BJ (cell line): ENCODE measurements around the gene ST6GALNAC6. TPM values are rescaled to one million over a fixed set of nuclear protein-coding genes. Genes with fewer than 3 reads are reported as not detected.
"Not testable (repeated sequence)": the region's sequence is repeated elsewhere in the genome, so short reads cannot be mapped to it uniquely, and the experiment has no call there.

Experiments used
- CTCF ChIA-PET: fragments of 350-600 bp; formaldehyde crosslinking; extraction: SDS; loops from one replicate; lab custom pipeline; 2021; ENCODE audit warnings: antibody characterized with exemption, inconsistent platforms; lab: Yijun Ruan, JAX
- POLR2A ChIA-PET: fragments of 300-600 bp; sonication (Branson Sonifier 250); formaldehyde crosslinking; extraction: SDS; loops from one replicate; lab custom pipeline; 2021; ENCODE audit warnings: antibody characterized with exemption; lab: Charles Lee
- DNase-seq: peaks from one replicate; pipeline ENCODE4 v3.0.0-alpha.2; 2011; ENCODE audit warnings: low read depth
- H3K27me3 ChIP-seq: 2 replicates; pipeline ENCODE4 v1.6.0; 2011; ENCODE audit warnings: low read length; ENCODE audit not compliant: control insufficient read depth, insufficient read depth
- H3K36me3 ChIP-seq: 2 replicates; pipeline ENCODE4 v1.5.1; 2011; ENCODE audit warnings: low read length; ENCODE audit not compliant: control insufficient read depth, insufficient read depth
- H3K4me3 ChIP-seq: 2 replicates; pipeline ENCODE4 v1.5.1; 2011; ENCODE audit warnings: low read depth, mild to moderate bottlenecking, control low read depth, low read length
- CTCF ChIP-seq: IDR thresholded peaks from 2 replicates; pipeline ENCODE4 v1.5.1; 2011; ENCODE audit warnings: low read depth, mild to moderate bottlenecking, control low read depth, inconsistent platforms, low read length, moderate library complexity; ENCODE audit not compliant: insufficient read depth
- polyA plus RNA-seq: library from polyadenylated mRNA; depleted of rRNA; stranded (reverse); fragments of >200 nt; gene quantifications from 2 replicates; pipeline ENCODE4 v1.2.3, GENCODE V29; 2011

Gene ST6GALNAC6
- polyA plus RNA-seq, 1 experiment = 78.3 TPM

- no peak for TF ChIP-seq CTCF
- no peak overlapping the region for H3K4me3 ChIP-seq
- peaks cover 5% of the 10 kb centered on the region; the same call in 1 of the 2 replicates for H3K36me3 ChIP-seq
- ChIA-PET CTCF (interaction anchor here (1.4 kb wide), 1 partner anchor 11 kb away, joined by 4 read pairs; no protein-coding TSS in a partner anchor), POLR2A (no interaction called here)
- no peak for DNase-seq
- no peaks in the 10 kb centered on the region for H3K27me3 ChIP-seq
These were observed 51.3 kb downstream of the ST6GALNAC6 start for GRCh38 chr9:127847833-127848755.

- no peak for DNase-seq
- H3K27me3 ChIP-seq = no peaks in the 10 kb centered on the region
- H3K4me3 ChIP-seq = no peak overlapping the region
- ChIA-PET POLR2A (interaction anchor here (0.6 kb wide), 1 partner anchor 38 kb away, joined by 12 read pairs; no protein-coding TSS in a partner anchor), CTCF (interaction anchor here (1.4 kb wide), 1 partner anchor 10 kb away, joined by 4 read pairs; no protein-coding TSS in a partner anchor)
- no peak for TF ChIP-seq CTCF
- peaks cover 8% of the 10 kb centered on the region for H3K36me3 ChIP-seq
These were observed 52.3 kb downstream of the ST6GALNAC6 start for GRCh38 chr9:127847178-127847510.

- ChIA-PET POLR2A (interaction anchor here (0.6 kb wide), 1 partner anchor 37 kb away, joined by 12 read pairs; no protein-coding TSS in a partner anchor), CTCF (interaction anchor here (1.4 kb wide), 1 partner anchor 10 kb away, joined by 4 read pairs; no protein-coding TSS in a partner anchor)
- Histone ChIP-seq H3K36me3 (peaks cover 10% of the 10 kb centered on the region), H3K27me3 (no peaks in the 10 kb centered on the region), H3K4me3 (no peak overlapping the region)
- TF ChIP-seq CTCF = no peak
- DNase-seq = no peak
These were observed 52.8 kb downstream of the ST6GALNAC6 start for GRCh38 chr9:127846443-127847177.

GRCh38 chr9:127845619-127846018 lies 53.8 kb downstream of the ST6GALNAC6 start:
- H3K4me3 ChIP-seq, POLR2A ChIA-PET, H3K27me3 ChIP-seq, DNase-seq: not testable (repeated sequence)
- peaks cover 11% of the 10 kb centered on the region for H3K36me3 ChIP-seq
- CTCF ChIA-PET = interaction anchor here (0.8 to 1.2 kb wide), 3 partner anchors 8 to 31 kb away, joined by 3 read pairs; no protein-coding TSS in a partner anchor

- Histone ChIP-seq H3K4me3 (no peak overlapping the region), H3K36me3 (peaks cover 8% of the 10 kb centered on the region), H3K27me3 (no peaks in the 10 kb centered on the region)
- ChIA-PET CTCF (interaction anchor here (1.1 to 1.2 kb wide), 4 partner anchors 9 to 32 kb away, joined by 3 read pairs; partner anchors contain the start of gene ENG), POLR2A (no interaction called here)
- TF ChIP-seq CTCF = no peak
- DNase-seq = no peak
These were observed 54.5 kb downstream of the ST6GALNAC6 start for GRCh38 chr9:127844821-127845359.
